SU-DHL-6 (cell line): ENCODE data around the gene NXT1.

Experiments
- EZH2phosphoT487 ChIP-seq: fragments of 200-600 bp; sonication (generic), shearing (Covaris generic); conservative IDR thresholded peaks from 2 replicates; pipeline ENCODE4 v1.6.1; 2018; ENCODE audit warnings: mild to moderate bottlenecking, antibody characterized with exemption, low read length, moderate library complexity, mixed read lengths
- TF ChIP-seq, protein P1 (sequence below): fragments of 200-600 bp; sonication (generic); IDR thresholded peaks from one replicate; pipeline ENCODE4 v1.5.1; 2017; ENCODE audit warnings: antibody characterized with exemption, mild to moderate bottlenecking, low read length, moderate library complexity; ENCODE audit not compliant: insufficient read depth, poor library complexity, severe bottlenecking

DNA sequence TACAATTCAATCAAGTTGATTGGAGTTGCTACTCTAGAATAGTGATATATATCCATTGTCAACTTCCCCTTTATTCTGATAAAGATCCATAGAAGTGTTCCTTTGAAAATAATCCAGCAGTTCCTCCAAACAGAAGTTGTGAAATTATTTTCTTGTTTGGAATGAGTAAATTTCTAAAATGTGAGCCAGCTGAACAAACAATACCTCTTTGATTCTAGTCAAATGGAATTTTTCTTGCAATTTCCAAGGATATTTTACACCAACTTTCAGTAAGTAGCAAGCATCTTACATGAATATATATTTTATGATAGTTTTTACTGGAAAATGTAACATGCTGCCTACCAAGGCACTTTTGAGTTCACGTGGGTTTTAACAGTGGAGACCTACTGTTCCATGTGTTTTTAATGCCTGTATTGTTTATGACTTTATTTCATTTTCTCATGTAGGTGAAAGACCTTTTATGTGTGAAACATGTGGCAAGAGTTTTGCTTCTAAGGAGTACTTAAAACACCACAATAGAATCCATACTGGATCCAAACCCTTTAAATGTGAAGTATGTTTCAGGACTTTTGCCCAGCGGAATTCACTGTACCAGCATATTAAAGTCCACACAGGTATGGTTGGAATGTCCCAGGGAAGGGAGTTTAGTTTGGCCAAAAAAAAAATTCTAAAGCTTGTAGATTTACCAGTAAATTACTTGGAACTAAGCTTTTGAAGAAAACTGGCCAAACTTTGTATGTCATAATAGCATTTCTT lies 17.9 kb downstream of the NXT1 start:
- TF ChIP-seq, protein P1, sequence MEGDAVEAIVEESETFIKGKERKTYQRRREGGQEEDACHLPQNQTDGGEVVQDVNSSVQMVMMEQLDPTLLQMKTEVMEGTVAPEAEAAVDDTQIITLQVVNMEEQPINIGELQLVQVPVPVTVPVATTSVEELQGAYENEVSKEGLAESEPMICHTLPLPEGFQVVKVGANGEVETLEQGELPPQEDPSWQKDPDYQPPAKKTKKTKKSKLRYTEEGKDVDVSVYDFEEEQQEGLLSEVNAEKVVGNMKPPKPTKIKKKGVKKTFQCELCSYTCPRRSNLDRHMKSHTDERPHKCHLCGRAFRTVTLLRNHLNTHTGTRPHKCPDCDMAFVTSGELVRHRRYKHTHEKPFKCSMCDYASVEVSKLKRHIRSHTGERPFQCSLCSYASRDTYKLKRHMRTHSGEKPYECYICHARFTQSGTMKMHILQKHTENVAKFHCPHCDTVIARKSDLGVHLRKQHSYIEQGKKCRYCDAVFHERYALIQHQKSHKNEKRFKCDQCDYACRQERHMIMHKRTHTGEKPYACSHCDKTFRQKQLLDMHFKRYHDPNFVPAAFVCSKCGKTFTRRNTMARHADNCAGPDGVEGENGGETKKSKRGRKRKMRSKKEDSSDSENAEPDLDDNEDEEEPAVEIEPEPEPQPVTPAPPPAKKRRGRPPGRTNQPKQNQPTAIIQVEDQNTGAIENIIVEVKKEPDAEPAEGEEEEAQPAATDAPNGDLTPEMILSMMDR, result no peak
- TF ChIP-seq EZH2phosphoT487, result no peak
